Midbrain (tissue), 1 donor: ENCODE results near the gene KCNQ4.

ENCODE experiments used
- DNase-seq: peaks from one replicate; lab custom pipeline; 2025; lab: John Stamatoyannopoulos, UW

KCNQ4 gene

GRCh38 chr1:40795811-40796586 lies 12.4 kb downstream of the KCNQ4 start:
- DNase-seq = no peak

- no peak for DNase-seq
Observed at GRCh38 chr1:40796939-40797667, 13.5 kb downstream of the KCNQ4 start.

DNA sequence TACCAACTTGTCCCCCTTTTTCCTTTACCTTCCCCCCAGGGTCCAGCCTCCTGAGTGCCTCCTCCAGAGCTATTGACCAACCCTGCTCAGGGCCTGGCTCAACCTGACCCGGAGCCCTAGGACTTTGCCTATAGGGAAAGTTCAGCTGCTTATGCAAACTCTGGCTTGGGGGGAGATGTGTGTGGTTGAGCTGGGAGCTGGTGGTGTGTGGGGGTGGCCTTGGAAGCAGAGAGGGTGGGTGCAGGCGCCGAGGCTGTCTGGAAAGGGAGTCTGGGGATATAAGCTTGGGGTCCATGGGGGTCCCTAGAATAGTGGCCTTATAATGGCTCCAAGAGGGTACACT lies 14.1 kb downstream of the KCNQ4 start:
- DNase-seq = no peak

- DNase-seq = no peak
Observed at GRCh38 chr1:40798366-40799281, 15.0 kb downstream of the KCNQ4 start.

DNA sequence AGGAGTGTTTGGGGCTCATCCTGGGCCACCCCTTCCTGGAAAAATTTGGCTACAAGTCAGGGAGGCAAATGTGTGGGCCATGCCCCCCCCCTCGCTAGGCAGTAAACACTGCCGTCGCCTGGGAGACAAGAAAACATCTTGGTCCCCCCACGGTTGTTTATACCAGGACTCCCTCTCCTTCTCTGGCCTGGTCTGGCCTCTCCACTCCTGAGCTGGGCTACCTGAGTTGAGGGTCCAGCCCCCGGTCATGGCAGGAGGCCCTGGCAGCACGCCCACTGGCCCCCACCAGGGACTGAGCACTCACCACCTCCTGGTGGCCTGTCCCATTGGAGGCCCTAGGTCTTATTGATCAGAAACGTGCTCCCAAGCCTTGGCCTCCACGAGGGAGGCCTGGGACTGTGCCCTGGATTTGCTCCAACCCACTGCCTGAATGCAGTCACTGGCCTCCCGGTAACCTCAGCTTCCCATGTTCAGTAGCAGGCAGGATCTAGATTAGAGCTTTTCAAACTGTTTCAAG lies 15.8 kb downstream of the KCNQ4 start:
- peak; percentile 6 for DNase-seq

- DNase-seq = no peak
Observed at GRCh38 chr1:40801742-40802077, 18.1 kb downstream of the KCNQ4 start.

- DNase-seq = peak; percentile 24
Observed at GRCh38 chr1:40802078-40802741, 18.6 kb downstream of the KCNQ4 start.

DNA sequence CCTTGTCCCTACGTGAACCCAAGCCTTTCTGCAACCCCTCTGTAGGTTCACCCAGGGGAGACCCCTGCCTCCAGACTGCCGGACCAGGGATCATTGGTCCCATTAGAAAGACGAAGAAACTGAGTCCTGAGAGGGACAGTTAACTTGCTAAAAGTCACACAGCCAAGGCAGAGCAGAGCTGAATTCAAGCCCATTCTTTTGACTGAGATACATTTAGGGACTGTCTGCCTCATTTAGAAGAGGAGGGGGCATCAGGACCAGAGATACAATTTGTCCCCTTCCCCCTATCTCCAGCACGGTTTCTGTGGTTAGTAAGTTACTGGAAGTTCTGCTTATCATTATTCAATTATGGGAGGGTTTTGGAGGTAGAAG lies 19.1 kb downstream of the KCNQ4 start:
- DNase-seq = no peak

- DNase-seq = no peak
Observed at GRCh38 chr1:40803447-40803846, 19.9 kb downstream of the KCNQ4 start.

DNA sequence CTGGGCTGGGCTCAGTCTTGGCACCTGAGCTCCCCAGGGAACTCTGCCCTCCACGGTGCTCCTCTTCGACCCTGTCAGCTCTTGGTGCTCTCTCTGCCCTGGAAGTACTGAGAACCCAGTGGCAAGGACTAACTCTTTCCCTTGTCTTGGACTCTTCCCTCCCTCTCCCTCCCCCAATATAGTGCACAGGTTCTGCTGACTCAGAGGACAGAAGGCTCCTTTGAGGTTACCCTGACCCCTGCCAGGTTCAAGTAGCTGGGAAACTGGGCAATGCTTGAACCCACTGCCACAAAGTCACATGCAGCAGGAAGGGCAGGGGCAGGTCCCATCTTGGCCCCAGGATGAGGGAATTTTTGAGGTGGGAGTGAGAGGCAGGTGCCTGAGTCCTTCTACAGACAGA lies 20.3 kb downstream of the KCNQ4 start:
- DNase-seq = no peak

GRCh38 chr1:40806240-40806639 lies 22.7 kb downstream of the KCNQ4 start:
- no peak for DNase-seq

- DNase-seq = no peak
Observed at GRCh38 chr1:40806731-40807695, 23.4 kb downstream of the KCNQ4 start.

GRCh38 chr1:40808002-40808401 lies 24.4 kb downstream of the KCNQ4 start:
- no peak for DNase-seq

DNA sequence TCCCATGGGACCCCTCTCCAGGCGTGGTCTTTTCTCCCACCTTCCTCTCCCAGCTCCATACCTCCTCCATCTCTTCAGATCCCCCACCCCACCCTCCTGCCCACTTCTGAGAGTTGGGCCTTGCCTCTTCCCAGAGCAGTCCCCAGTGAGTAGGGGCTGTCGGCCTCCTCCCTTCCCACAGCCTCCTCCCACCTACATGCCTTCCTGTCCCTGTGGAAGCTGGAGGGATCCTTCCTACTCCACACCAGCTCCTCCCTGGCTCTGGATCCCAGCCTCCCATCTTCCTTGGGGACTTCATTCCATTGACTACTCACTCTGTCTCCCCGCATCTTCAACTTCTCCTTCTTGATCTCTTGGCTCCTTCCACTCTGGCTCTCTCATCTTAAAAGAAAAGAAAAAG lies 24.9 kb downstream of the KCNQ4 start:
- DNase-seq = no peak

DNA sequence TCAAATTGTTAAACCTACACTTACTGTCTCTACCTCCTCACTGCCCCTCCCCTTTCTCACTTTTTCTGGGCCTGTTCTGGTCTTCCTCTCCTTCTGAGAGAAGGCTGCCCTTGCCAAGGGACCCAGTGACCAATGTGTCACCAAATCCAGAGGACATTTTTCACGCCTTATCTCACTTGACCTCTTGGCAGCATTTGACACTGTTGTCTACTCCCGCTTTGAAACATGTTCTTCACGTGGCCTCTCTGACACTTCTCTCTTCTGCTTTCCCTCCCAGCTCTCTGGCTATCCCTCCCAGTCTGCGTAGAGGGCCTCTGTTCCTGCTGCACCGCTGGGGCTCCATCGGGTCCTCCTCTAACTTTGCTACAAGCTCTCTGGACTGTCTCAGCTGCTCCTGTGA lies 25.3 kb downstream of the KCNQ4 start:
- DNase-seq = no peak

DNA sequence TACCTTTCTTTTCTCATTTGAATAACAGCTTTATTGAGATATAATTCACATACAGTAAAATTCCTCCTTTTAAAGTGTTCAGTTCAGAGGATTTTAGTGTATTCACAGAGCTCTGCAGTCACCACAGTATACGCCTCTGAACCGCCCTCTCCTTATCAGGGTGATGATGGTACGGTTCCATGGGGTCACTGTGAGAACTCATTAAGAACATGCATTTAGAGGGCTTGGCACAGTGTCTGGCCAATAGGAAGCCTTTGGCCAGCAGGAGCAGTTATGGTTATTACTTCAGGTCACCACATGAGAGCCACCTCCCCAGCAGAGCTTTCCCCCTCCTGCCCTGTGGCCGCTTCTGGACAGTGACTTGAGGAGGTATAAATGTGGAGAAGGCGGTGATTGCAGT lies 27.3 kb downstream of the KCNQ4 start:
- no peak for DNase-seq

DNA sequence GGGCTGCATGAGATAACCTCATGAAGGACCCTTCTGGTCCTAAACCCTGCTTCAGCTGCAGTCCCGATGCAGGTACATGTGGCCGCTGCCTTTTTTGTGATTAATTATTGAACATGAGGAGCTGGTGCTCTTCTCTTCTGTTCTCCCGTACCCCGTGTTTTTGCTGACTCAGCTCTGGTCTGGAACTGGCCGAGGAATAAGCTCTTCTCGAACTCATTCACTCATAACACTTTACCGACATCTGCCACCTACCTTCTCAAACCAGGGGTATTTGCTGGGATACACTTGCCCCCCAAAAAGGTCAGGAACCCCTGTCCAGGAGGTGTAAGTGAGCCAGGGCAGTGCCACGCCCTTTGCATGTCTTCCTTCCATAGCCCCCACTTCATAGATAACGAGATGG lies 31.8 kb downstream of the KCNQ4 start:
- DNase-seq = no peak

GRCh38 chr1:40817791-40818263 lies 34.2 kb downstream of the KCNQ4 start:
- DNase-seq = no peak

GRCh38 chr1:40818264-40818961 lies 34.8 kb downstream of the KCNQ4 start:
- no peak for DNase-seq

GRCh38 chr1:40819101-40819500 lies 35.5 kb downstream of the KCNQ4 start:
- no peak for DNase-seq
